ENCODE data around the gene TSPAN2.

The TSPAN2 gene

DNA sequence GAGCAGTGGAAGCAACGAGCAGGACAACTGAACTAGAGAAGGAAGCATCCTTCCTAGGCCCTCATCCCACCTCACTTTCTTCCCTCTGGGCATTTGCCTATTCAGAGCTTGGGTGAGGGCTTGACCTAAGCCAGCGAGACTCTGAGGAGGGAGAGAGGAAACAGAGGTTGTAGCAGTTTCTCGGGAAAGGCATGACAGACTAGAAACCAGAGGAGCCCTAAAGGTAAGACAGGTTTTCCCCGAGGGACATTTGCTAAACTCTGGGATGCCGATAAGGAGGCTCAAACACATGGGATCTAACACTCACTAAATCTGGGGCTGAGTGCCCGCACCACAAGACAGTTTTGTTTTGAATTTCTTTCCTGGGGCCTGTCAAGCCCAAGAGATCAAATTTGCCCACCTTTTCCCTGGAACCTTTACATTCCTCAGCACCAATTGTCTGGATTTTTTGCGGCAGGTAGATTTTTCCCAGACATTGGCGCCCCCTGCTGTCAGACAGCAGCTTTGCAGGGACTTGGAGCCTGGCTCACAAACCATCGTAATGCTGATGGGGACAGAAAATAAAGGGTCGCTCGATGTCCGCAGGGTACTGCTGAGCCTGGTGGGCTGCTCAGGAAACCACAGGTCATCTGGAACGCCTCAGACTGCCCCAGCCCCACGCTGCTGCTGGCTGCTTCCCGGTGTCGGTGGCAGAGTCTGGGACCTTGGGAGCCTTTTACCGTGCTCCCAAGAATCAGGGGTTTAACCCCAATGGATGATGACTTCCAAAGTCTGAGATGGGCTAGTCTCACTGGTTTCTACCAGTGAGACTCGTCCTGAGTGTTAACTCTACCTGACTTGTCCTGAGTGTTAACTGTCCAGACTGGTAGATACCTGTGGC is 23.4 kb upstream of the TSPAN2 start:
- DNase-seq: no peak

DNA sequence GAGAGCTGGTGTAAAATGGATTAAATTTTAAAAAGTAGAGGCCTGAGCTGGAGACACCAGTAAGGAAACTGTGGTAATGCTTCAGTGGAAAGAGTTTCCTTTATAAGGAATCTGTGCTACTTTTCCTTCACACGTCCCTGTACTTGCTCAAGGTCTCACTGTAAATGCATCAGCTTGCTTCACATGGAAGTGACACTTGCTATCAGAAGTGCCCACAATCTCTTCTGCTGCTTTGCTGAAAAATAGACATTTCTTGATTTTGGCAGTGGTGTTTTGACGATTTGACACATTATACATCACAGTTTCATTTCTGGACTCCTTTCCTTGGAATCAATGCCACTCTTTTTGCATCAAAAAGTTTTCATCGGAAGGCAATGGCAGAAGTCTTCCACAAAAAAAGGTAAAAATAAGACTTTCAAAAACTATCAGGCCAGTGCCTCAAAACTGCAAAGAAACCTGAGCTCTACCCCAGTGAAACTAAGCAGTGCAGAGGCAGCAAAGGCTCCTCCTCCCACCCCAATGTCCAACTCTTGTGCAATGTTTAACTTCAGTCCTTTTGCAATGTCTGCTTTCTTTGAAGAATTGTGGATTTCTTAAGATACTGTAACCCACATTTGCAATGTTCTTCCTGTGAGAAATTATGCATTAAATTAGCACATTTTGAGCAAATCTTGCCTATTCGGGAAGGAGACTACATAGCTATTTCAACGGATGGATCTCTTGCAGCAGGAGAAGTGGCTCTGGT is 18.4 kb upstream of the TSPAN2 start:
- peak; percentile 28 for DNase-seq

DNA sequence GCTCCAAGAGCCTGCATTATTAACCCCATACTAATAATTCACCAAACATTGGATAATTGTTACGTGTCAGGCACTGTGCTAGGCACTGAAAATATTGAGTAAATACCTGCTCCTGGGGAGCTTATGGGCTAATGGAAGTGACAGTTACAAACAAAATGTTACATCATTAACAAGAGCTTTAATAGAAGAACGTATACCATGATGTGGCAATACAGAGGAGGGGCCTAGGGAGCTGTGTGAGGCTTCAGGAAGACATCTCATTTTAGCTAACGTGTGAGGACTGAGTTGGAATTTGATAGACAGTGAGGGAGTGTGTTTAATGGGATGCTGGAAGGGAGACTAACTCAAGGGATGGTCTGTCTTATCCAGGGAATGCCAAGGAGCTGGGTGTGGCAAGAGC is 16.5 kb upstream of the TSPAN2 start:
- DNase-seq: no peak

DNA sequence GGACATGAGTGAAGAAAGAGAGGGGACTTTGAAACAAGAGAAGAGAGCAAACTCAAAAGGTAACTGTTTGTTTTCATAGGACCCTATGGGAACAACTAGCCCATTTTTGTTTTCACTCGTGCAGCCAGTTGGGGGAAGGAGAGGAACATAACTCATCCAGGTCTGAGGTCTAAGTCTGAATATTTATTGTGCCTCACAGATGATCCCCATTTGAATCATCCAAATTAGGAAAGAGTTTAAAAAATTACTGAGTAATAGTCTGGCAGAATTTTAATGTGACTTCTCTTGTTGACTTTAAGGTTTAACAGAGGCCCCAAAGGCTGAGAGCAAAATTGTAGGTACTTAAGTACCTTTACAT is 10.4 kb upstream of the TSPAN2 start:
- DNase-seq: peak; percentile 23

GRCh38 chr1:115098979-115099692 is 9.8 kb upstream of the TSPAN2 start:
- no peak for DNase-seq

DNA sequence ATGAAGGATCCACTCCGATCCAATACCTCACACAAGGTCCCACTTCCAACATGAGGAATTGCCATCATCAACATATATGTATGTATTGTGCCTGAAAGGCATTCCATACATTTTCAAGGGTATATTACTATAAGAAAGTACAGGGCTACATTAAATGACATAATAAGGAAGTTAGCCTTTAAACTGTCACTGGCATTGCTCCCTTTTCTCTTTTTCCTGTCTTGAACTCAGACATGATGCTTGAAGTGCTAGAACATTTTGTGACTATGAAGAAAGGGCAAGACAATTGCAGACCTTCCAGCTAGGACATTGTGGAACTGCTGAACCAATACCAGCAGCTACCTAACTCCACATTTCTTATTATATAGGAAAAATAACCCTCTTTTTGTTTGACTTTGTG is 2.9 kb upstream of the TSPAN2 start:
- DNase-seq: no peak

DNA sequence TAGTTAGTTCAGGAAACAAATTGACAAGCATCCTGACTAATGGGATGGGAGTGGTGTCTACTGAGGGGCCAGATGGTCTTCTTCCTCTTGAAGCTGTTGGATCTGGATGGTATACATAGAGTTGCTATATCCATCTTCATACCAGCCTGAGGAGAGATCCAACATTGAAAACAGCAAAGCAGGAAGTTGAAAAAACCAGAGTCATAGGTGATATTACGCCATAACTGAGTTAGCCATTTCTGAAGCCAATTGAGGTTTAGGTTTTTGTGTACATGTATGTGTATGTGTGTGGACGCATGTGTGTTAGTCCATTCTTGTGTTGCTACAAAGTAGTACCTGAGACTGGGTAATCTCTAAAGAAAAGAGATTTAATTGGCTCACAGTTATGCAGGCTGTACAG is 2.3 kb upstream of the TSPAN2 start:
- DNase-seq: no peak

DNA sequence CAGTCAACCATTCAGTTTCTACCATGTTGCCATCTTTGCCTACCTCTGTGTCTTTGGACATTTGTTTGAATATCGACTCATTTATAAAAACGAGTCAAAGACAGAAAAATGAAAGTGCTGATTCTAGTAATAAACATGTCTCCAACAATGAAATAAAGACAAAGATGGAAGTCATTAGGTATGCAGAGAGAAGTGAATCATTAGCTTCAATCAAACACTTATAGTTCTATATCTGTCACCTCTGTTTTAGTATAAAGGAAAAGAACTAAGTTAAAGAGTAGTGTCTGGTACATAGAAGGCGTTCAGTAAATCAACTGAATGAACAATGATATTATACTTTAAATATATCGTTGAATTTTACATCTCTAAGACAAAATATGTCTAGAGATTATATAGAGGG is 1.7 kb upstream of the TSPAN2 start:
- no peak for DNase-seq

DNA sequence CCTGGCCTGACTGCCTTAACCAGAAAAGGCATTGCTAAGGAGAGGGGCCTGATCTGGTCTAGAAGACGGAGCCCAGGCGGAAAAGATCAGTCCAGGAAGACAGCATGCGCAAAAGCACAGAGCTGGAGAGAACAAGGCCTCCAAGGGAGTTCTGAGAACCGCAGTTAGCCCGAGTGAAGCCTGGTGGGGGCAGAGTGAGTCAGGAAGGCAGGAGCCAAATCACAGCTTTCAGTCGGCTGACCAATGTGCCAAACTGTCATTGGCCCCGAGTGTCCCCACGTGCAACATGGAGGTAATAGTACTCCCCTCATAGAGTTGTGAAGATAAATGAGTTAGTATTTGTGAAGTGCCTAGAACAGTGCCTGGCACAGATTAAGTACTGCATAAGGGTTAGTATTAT is 1.2 kb upstream of the TSPAN2 start:
- DNase-seq: no peak

DNA sequence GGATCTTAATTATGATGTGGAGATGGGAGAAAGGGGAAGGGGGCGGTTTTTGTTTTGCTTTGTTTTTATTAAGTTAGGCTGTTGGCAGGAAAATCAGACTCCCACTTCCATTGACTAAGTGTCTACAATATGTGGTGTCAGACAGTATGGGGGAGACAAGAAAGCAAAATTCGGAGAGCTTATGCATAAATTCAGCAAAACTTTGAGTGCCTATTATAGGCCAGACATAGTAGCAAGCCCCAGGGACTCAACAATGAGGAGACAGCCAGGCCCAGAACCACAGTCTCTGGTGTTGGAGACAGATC is 835 bp upstream of the TSPAN2 start:
- DNase-seq: no peak

DNA sequence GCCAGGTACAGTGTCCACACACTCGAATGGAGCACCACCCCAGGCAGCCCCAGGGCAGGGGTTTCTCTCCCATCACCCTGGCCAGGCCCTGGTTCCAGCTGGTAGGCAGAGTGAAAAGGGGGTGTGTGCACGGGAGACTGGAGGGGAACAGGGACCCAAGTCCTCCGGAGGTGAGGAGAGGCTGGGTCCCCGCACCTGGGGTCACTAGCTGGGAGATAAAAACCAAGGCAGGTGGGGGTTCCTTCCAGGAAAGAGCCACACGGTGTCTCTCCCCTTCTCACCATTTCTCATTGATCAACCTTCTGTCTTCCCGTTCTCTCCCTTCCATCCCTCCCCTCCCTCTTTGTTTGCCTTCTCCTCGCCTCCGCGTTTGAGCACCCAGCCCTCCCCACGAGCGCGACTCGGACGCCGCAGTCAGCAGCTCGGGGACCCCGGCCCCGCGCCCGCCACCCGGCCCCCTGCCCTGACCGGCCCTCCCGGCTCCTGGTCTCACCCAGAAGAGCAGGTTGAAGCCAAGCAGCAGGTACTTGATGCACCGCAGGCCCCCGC is 358 bp downstream of the TSPAN2 start:
- DNase-seq: no peak

- DNase-seq: no peak
Observed at GRCh38 chr1:115088115-115088778, 1.1 kb downstream of the TSPAN2 start.

DNA sequence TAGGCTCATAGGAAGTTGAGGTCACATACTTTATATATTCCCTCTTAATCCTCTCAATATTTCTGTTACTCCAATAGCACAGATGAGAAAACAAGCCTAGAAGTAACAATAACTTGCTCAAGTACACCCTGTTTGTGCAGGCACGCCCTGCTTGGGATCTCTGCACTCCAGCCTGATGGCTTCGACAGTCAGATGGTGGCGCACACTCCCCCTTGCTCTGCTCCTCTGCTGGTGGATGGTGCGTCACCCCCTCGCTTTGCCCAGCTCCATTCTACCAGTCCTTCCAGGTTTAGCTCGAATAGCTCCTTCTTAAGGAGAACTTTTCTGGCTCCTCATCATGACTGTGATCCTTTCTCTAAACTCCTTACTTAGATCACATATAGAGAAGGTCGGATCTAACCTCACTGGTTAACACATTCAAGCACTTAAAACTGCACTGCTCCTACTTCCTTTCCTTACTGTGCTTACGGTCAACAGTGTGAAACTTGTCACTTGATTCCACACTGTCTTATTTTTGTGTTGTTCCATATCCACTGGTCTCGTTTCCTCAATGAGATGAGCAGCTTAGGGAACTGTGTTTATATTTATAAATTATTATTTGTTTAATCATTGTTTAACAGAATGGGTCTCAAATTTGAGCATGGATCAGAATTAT is 3.0 kb downstream of the TSPAN2 start:
- no peak for DNase-seq

DNA sequence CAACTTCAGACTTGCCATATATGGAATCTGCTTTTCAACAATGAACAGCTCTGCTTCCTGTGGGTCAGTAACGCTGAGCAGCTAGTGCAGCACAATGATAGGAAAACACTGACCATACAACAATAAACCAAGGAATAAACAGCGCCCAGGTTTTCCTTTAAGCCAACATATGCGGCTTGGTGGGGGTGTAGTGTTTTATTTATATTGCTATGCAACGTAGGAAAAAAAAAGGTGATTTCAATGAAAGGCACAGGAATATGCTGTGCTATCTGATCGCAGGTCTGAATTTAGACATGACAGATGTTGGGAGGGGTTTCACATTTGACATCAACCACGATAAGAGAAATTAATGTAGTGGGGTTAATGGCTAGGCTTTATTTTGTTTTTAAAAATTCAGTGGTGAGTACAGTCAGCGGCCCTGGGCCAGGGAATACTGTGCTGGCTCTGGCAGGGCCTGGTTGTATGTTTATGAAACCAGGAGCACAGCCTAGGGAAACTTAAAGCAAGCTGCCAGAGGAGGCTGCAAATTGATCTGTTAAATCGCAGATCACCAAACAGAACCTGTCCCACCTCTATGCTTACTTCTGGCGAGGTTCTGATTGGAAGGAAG is 4.3 kb downstream of the TSPAN2 start:
- DNase-seq: no peak

DNA sequence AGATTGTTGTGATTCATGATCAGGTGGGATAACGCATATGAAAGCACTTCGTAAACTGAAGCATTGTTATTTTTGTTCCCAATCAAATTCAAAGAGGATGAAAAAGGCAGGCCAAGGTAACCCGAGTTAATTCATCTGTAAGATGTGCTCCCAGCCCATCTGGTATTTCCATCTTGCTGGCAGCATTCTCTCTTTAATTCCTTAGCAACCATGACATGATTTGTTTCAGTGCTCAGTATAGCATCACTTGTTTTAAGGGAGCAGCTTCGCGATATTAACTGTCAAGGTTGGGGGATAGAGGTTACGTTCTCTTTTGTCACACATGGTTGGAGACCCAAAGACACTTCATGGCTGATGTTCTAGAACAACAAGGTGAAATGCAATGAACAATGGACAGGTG is 6.4 kb downstream of the TSPAN2 start:
- no peak for DNase-seq

DNA sequence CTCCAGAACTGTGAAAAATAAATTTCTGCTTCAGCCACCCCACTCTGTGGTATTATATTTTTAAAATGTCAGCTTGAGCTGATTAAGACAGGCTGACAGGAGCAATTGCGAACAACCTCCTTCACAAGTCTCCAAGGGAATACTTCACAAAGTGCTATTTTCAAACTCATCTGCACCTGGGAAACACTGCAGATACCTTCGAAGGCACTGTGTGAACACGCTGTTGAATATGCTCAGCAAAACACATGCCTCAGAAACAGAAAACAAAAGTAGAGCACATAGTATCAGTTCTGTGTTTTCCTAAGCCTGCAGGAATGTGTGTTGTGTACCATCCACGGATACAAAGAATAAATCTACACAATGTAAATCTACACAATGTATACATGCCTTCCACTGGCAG is 10.6 kb downstream of the TSPAN2 start:
- no peak for DNase-seq

- no peak for DNase-seq
Observed at GRCh38 chr1:115077984-115078330, 11.3 kb downstream of the TSPAN2 start.

DNA sequence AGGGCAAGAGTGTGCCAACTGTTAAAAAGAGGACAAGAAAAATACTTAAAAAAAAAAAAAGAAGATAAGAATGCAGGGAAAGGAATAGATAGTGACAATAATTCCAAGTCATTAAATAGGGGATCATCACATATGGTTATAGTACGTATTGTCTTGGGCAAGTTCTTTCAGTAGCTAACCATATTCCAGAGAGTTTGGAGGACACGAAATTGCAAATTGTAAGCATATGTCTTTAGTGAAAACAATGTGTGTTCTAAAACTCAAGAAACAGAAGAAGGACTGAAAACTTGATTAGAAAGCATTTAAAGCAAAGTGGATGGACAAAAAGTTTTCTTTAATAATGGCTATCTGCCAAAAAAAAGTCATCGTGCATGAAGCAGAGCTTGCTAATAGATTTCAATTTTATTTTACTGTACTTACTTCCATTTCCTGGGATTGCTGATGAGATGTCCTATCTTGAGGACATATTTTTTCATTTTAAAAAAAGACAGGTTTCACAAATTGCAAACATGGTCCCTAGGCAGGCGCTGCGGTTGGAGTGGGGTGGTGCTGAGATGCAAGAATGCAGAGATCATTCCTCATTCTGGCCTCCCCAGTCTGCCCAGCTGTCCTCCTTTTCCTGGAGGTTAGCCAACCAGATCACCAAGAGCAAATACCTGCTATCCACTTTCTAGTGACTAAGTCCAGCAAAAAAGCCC is 11.9 kb downstream of the TSPAN2 start:
- peak; percentile 76 for DNase-seq

DNA sequence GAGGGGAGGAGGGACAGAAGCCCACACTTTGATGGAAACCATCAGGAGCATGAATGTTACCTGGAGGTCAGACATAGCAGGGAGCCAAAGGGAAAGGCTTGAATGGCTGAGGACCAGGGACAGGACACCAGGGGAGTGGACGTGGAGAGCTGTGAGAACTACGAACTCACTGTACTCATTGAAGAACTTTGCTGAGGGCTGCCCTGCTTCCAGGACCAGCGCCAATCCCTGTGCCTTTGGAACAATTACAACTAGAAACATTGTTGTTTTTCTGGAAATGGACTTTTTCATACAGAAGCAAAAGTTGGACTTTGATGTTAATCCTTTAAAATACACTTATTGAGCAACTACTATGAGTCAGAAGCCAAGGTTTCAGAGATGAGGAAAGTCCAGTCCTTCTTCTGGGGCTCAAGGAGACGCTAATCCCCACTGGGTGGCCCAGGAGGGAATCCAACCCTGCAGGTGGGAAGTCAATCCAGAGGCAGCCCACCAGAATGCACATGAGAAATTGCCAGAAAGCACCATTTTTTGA is 12.9 kb downstream of the TSPAN2 start:
- DNase-seq: no peak

GRCh38 chr1:115074839-115075534 is 14.3 kb downstream of the TSPAN2 start:
- DNase-seq: peak; percentile 23
